ENCODE results near the gene CARMIL1.

The CARMIL1 gene

GRCh38 chr6:25447570-25447929, 168.4 kb downstream of the CARMIL1 start:
- no peak for DNase-seq (ENCODE audit: low read depth, low spot score)
- CTCF ChIA-PET: no interaction called here
- no peak for TF ChIP-seq CTCF (IDR thresholded peaks at IDR 0.05; ENCODE audit: insufficient read depth, low read length, missing control alignments)
- POLR2A ChIA-PET: no interaction called here
- H3K4me3 ChIP-seq (ENCODE audit: low read depth, low read length): no peak overlapping the region

- ChIA-PET POLR2A (no interaction called here), CTCF (no interaction called here)
- DNase-seq (ENCODE audit: low read depth, low spot score): no peak
- TF ChIP-seq CTCF (IDR thresholded peaks at IDR 0.05; ENCODE audit: insufficient read depth, low read length, missing control alignments): no peak
- no peak overlapping the region for H3K4me3 ChIP-seq (ENCODE audit: low read depth, low read length)
Measured at GRCh38 chr6:25448965-25449538, 169.9 kb downstream of the CARMIL1 start.

- no peak for TF ChIP-seq CTCF (IDR thresholded peaks at IDR 0.05; ENCODE audit: insufficient read depth, low read length, missing control alignments)
- H3K4me3 ChIP-seq (ENCODE audit: low read depth, low read length): no peak overlapping the region
- POLR2A ChIA-PET: no interaction called here
- no peak for DNase-seq (ENCODE audit: low read depth, low spot score)
- CTCF ChIA-PET: no interaction called here
Measured at GRCh38 chr6:25449774-25450173, 170.6 kb downstream of the CARMIL1 start.

- ChIA-PET CTCF (interaction anchor here (1.4 kb wide), 1 partner anchor 26 kb away, joined by 3 read pairs; no protein-coding TSS in a partner anchor), POLR2A (no interaction called here)
- no peak for DNase-seq (ENCODE audit: low read depth, low spot score)
- no peak overlapping the region for H3K4me3 ChIP-seq (ENCODE audit: low read depth, low read length)
- no peak for TF ChIP-seq CTCF (IDR thresholded peaks at IDR 0.05; ENCODE audit: insufficient read depth, low read length, missing control alignments)
Measured at GRCh38 chr6:25450469-25451198, 171.5 kb downstream of the CARMIL1 start.

GRCh38 chr6:25452031-25452430, 172.9 kb downstream of the CARMIL1 start:
- TF ChIP-seq CTCF (IDR thresholded peaks at IDR 0.05; ENCODE audit: insufficient read depth, low read length, missing control alignments): no peak
- no peak overlapping the region for H3K4me3 ChIP-seq (ENCODE audit: low read depth, low read length)
- POLR2A ChIA-PET: no interaction called here

GRCh38 chr6:25453288-25453687, 174.1 kb downstream of the CARMIL1 start:
- no peak for DNase-seq (ENCODE audit: low read depth, low spot score)
- ChIA-PET CTCF (interaction anchor here (0.8 to 1.0 kb wide), 2 partner anchors 19 to 188 kb away, joined by 3 read pairs; no protein-coding TSS in a partner anchor), POLR2A (interaction anchor here (0.5 kb wide), 1 partner anchor 12 kb away, joined by 3 read pairs; no protein-coding TSS in a partner anchor)
- no peak for TF ChIP-seq CTCF (IDR thresholded peaks at IDR 0.05; ENCODE audit: insufficient read depth, low read length, missing control alignments)
- no peak overlapping the region for H3K4me3 ChIP-seq (ENCODE audit: low read depth, low read length)

More at GRCh38 chr6:25452031-25452430, 172.9 kb downstream of the CARMIL1 start:
- CTCF ChIA-PET: interaction anchor here (1.4 kb wide), 1 partner anchor 24 kb away, joined by 3 read pairs; no protein-coding TSS in a partner anchor
- no peak for DNase-seq (ENCODE audit: low read depth, low spot score)

Data from AG04449 (cell line).